HEK293 (cell line): ENCODE measurements around the gene OBP2A.

Experiments used
- CTCF ChIP-seq: fragments of 450-650 bp; formaldehyde crosslinking; IDR thresholded peaks from 2 replicates; pipeline ENCODE4 v1.5.1; 2016; ENCODE audit warnings: missing biosample characterization, missing genetic modification characterization
- ZNF670 ChIP-seq: fragments of 450-650 bp; formaldehyde crosslinking; IDR thresholded peaks from 2 replicates; pipeline ENCODE4 v1.5.1; 2016; ENCODE audit warnings: missing biosample characterization, missing genetic modification characterization, low read depth

GRCh38 chr9:135591506-135592330 is 45.8 kb downstream of the OBP2A start:
- TF ChIP-seq ZNF670, result no peak
- TF ChIP-seq CTCF (tag by site-specific recombination), result no peak
